Pancreas (tissue), 10 donors: ENCODE results near the gene EXOC3L2. TPM values are rescaled to one million over a fixed set of nuclear protein-coding genes. Genes with fewer than 3 reads are reported as not detected.

Experiments
- ATAC-seq, 4 donors: fragments of 200-7000 bp; cut with Tn5 transposase; one replicate each; pipeline versions ENCODE4 v1.8.0 to v1.9.1; 2020; ENCODE audit warnings: mild to moderate bottlenecking in 4 of 4, moderate library complexity in 4 of 4
- DNase-seq, 6 donors: peaks; one replicate each; pipeline ENCODE4 v3.0.0-alpha.2; 2020
- FAIRE-seq: peaks from 2 replicates; lab custom pipeline; 2012; peaks lifted over from hg19 to GRCh38; lab: Jason Lieb, UNC
- H3K27ac ChIP-seq, 4 donors: fragments of 200-600 bp; sonication (generic); 1 replicate in 3 of 4; 2 replicates in 1 of 4; pipeline versions ENCODE4 v1.5.0 to v1.8.0; 2020
- H3K27me3 ChIP-seq, 4 donors: fragments of 200-600 bp; one replicate each; pipeline ENCODE4 v1.8.0; 2021
- H3K36me3 ChIP-seq, 3 donors: fragments of 200-600 bp; sonication (generic) in 1 of 3; one replicate each; pipeline versions ENCODE4 v1.5.0 to v1.8.0; 2020 to 2021
- H3K4me1 ChIP-seq, 3 donors: fragments of 200-600 bp; one replicate each; pipeline ENCODE4 v1.8.0; 2021
- H3K4me3 ChIP-seq, 4 donors: fragments of 200-600 bp; sonication (generic) in 2 of 4; one replicate each; pipeline versions ENCODE4 v1.5.0 to v1.8.0; 2020 to 2021
- H3K9me3 ChIP-seq, 4 donors: fragments of 200-600 bp; one replicate each; pipeline ENCODE4 v1.8.0; 2021
- WGBS, 2 donors: extraction: QIAGEN DNeasy Blood & Tissue Kit; methylation state at CpG; one replicate each; pipeline ENCODE4 v1.1.7; 2013; 5-methylcytosine and 5-hydroxymethylcytosine counted together
- intact Hi-C, 3 donors: fragments of 100-400 bp; cut with DNase I; formaldehyde crosslinking; loops; one replicate each; pipeline versions ENCODE4 v1.11.1 to v1.14.2; 2022
- polyA plus RNA-seq, 2 donors: library from polyadenylated mRNA; stranded (reverse); fragments of 200-250 nt; gene quantifications; one replicate each; pipeline ENCODE4 v1.2.3, GENCODE V29; 2013
- total RNA-seq, 6 donors: library from RNA; stranded (reverse); fragmentation: NEBNext Ultra II Directional in 4 of 6; extraction: Animal tissue kit (Norgen Biotek cat#: 25700) in 4 of 6; gene quantifications; one replicate each; pipeline versions ENCODE4 v1.2.1 to v1.2.4, GENCODE V29; 2021 to 2023
- TF ChIP-seq, protein P1 (sequence below), 4 donors: fragments of 200-600 bp; sonication (generic) in 3 of 4; IDR thresholded peaks; one replicate each; pipeline versions ENCODE4 v1.5.0 to v1.8.0; 2021; ENCODE audit warnings: antibody characterized with exemption in 4 of 4
- donor health status: healthy with polysubstance abuse.
- donor health status: DM: no; HTN: no; CAD: no; lungs with moderate emphysema.
- donor health status: DM: no; HTN: no; CAD: no.
- donor health status: control.
- donor health status: control.
- donor health status: Bipolar disorder and iron deficiency.
- donor health status: DM: yes; HTN: yes; CAD: no.
- donor health status: DM: no; HTN: no; CAD: no.
- donor health status: DM: no; HTN: no; CAD: no.
- donor health status: DM: yes; HTN: yes; CAD: no.

Gene EXOC3L2
- total and polyA plus RNA-seq, 8 donors: 0.59 to 4.5 (median 1.8) TPM

DNA sequence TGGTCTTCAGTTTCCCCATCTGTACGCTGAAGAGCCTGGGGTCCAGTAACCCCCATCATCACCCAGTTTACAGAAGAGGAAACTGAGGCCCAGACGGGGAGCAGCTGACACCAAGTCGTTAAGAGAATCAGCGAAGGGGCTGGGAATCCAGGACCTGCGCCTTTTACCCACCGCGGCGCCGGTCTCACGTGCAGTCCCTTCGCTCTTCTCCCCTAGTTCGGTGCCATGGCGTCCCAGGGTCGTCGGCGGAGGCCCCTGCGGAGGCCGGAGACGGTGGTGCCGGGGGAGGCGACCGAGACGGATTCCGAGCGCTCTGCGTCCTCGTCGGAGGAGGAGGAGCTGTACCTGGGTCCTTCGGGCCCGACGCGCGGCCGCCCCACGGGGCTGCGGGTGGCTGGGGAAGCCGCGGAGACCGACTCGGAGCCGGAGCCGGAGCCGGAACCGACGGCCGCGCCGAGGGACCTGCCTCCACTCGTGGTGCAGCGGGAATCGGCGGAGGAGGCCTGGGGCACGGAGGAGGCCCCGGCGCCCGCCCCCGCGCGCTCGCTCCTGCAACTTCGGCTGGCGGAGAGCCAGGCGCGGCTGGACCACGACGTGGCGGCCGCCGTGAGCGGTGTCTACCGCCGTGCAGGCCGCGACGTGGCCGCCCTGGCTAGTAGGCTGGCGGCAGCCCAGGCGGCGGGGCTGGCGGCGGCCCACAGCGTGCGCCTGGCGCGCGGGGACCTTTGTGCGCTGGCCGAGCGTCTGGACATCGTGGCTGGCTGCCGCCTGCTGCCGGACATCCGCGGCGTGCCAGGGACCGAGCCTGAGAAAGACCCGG lies 65.9 kb downstream of the EXOC3L2 start:
- 1% methylated on average over 65 to 97 of the region's 97 CpGs for WGBS, 2 donors
- DNase-seq (peak in 5 of 6 donors; percentile 39 to 85 (median 73)), FAIRE-seq (no peak), ATAC-seq (peak in 2 of 4 donors; percentile 1 to 2)
- H3K4me1 ChIP-seq: peaks cover 5 to 16% (median 15%) of the 10 kb centered on the region in 3 donors
- peak overlapping the region; percentile 58 to 90 (median 68) for H3K4me3 ChIP-seq
- TF ChIP-seq, protein P1, sequence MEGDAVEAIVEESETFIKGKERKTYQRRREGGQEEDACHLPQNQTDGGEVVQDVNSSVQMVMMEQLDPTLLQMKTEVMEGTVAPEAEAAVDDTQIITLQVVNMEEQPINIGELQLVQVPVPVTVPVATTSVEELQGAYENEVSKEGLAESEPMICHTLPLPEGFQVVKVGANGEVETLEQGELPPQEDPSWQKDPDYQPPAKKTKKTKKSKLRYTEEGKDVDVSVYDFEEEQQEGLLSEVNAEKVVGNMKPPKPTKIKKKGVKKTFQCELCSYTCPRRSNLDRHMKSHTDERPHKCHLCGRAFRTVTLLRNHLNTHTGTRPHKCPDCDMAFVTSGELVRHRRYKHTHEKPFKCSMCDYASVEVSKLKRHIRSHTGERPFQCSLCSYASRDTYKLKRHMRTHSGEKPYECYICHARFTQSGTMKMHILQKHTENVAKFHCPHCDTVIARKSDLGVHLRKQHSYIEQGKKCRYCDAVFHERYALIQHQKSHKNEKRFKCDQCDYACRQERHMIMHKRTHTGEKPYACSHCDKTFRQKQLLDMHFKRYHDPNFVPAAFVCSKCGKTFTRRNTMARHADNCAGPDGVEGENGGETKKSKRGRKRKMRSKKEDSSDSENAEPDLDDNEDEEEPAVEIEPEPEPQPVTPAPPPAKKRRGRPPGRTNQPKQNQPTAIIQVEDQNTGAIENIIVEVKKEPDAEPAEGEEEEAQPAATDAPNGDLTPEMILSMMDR (IDR thresholded peaks at IDR 0.05): no peak
- no peaks in the 10 kb centered on the region for H3K36me3 ChIP-seq
- H3K27ac ChIP-seq: peak overlapping the region; percentile 70 to 88 (median 83)
- no peaks in the 10 kb centered on the region for H3K27me3 ChIP-seq
- intact Hi-C loops: no loop called here
- no peaks in the 10 kb centered on the region for H3K9me3 ChIP-seq

DNA sequence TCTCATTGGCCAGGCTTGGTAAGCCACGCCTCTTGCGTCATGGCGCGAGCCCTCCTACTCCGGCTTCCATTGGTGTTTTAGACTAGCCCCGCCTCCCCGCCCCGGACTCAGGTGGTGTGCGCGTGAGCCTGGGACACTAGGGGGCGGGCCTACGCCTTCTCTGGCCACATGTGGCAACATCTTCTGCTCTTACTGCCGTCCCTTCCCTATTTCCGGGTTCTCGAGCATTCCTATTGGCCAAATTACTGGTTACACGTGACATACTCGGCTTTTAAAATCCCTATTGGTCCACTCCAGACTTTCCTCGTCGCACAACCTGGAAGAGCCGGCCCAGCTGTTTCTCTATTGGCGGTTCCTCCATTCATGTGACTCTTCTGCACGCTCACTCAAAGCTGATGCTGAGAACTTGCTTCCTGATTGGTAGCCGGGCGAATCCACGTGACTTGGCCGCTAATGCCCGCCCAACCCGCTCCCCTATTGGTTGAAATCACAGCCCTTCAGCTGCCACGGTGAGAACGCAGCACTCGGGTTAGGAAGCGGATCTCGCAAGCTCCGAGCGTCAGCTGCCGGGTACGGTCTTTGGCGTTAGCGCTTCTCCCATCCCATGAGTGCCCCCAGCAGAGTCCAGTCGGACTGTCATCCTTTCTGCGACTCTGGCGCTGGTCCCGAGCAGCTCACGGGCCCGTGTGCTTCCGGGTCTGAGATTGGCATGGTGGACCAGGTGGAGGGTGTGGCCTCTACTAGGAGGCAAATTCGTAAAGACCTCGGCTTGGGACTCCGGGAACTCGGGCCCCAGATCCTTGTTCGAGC lies 66.7 kb downstream of the EXOC3L2 start, which contains the start of gene BLOC1S3:
TSS of gene BLOC1S3 (plus strand) at position 523 of the 810 bp plus-strand sequence. CDS start 513 bp downstream, outside the sequence.
- Histone ChIP-seq H3K36me3 (no peaks in the 10 kb centered on the region), H3K4me1 (peaks cover 5 to 16% (median 15%) of the 10 kb centered on the region in 3 donors), H3K9me3 (no peaks in the 10 kb centered on the region), H3K4me3 (peak within 1 kb of the TSS; percentile 58 to 90 (median 68)), H3K27me3 (no peaks in the 10 kb centered on the region), H3K27ac (peak within 1 kb of the TSS; percentile 75 to 88 (median 83))
- 0% methylated on average over 51 of the region's 51 CpGs for WGBS, 2 donors
- DNase-seq (peak; percentile 98 to 100 (median 100)), FAIRE-seq (peak; percentile 98), ATAC-seq (peak; percentile 91 to 96 (median 92))
- intact Hi-C loops: no loop called here
- TF ChIP-seq, protein P1 (IDR thresholded peaks at IDR 0.05): peak in 3 of 4 donors; percentile 22 to 46 (median 42)

DNA sequence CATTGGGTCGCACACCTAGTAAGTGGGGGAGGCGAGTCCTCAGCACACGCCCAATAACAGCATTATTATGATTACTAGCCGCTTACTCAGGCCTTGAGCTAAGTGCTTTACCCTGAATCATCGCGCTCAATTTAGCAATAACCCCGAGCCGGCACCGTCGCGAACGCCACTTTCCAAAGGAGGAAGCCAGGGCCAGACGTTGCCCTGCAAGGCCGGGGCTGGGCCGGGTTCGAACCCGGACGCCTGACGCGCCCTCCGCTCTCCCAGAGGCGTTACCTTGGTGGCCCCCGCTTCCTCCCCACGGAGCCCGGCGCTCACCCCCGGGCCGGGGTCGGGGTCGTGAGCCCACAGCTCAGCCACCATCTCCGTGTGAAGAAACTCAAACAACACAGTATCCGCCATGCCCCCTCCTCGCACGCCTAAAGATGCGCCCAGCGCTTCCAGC lies 67.4 kb downstream of the EXOC3L2 start, which contains the start of gene TRAPPC6A:
TSS of gene TRAPPC6A (minus strand) at position 421 of the 445 bp plus-strand sequence. CDS start at position 402, 19 bp downstream.
- H3K27ac ChIP-seq: peak within 1 kb of the TSS; percentile 75 to 88 (median 83)
- DNase-seq (no peak), FAIRE-seq (no peak), ATAC-seq (peak; percentile 0 to 5 (median 2))
- H3K4me3 ChIP-seq: peak within 1 kb of the TSS; percentile 58 to 90 (median 68)
- H3K27me3 ChIP-seq: no peaks in the 10 kb centered on the region
- no peaks in the 10 kb centered on the region for H3K36me3 ChIP-seq
- WGBS, 2 donors: 1% methylated on average over 31 to 36 of the region's 36 CpGs
- intact Hi-C loops: no loop called here
- peaks cover 5 to 16% (median 15%) of the 10 kb centered on the region in 3 donors for H3K4me1 ChIP-seq
- TF ChIP-seq, protein P1 (IDR thresholded peaks at IDR 0.05): no peak
- H3K9me3 ChIP-seq: no peaks in the 10 kb centered on the region

DNA sequence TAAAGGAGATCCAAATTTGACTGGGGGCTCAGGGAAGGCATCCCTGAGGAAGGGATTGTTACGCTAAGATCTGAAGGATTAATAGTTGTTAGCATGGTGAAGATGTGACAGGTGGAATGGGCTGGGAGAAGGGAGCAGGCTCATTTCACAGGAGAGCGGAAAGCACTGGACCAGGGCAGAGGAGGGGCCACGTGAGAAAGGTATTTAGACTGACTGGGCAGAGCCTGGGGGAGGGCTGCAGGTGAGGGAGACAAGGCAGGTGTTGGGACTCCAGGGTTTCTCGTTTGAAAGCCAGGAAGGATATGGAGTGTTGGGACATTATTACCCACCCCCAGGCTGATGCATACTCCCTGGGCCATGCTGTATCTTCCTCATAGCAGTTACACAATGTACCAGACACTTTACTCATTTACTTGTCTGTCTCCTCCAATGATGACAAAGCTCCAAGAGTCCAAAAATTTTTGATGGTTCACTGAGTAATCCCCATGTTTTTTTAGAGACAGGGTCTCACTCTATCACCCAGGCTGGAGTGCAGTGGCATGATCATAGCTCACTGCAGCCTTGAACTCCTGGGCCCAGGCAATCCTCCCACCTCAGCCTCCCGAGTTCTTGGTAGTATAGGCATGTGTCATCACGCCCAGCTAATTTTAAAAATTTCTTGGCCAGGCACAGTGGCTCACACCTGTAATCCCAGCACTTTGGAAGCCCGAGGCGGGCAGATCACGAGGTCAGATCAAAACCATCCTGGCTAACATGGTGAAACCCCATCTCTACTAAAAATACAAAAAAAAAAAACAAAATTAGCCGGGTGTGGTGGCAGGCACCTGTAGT lies 69.5 kb downstream of the EXOC3L2 start:
- intact Hi-C loops: no loop called here
- Histone ChIP-seq H3K27me3 (no peaks in the 10 kb centered on the region), H3K27ac (no peak overlapping the region), H3K4me1 (peaks cover 5 to 13% (median 9%) of the 10 kb centered on the region in 3 donors), H3K36me3 (no peaks in the 10 kb centered on the region), H3K4me3 (no peak overlapping the region), H3K9me3 (no peaks in the 10 kb centered on the region)
- ATAC-seq (no peak), DNase-seq (peak in 1 of 6 donors; percentile 10), FAIRE-seq (no peak)
- 77 to 79% methylated on average over 10 of the region's 10 CpGs for WGBS, 2 donors
- TF ChIP-seq, protein P1 (IDR thresholded peaks at IDR 0.05): no peak
